Stimulated activated CD8-positive, alpha-beta memory T cell treated with anti-CD3 and anti-CD28 coated beads, Interleukin-7, amount 100 ng/mL, for 1 hour (primary cell): ENCODE results near the gene PI4K2A.
"Not testable (repeated sequence)": the region's sequence is repeated elsewhere in the genome, so short reads cannot be mapped to it uniquely, and the experiment has no call there.

Experiments used
- DNase-seq, 2 donors: peaks; one replicate each; pipeline ENCODE4 v3.0.0-alpha.2; 2020; ENCODE audit warnings: low read depth in 2 of 2

PI4K2A gene

DNA sequence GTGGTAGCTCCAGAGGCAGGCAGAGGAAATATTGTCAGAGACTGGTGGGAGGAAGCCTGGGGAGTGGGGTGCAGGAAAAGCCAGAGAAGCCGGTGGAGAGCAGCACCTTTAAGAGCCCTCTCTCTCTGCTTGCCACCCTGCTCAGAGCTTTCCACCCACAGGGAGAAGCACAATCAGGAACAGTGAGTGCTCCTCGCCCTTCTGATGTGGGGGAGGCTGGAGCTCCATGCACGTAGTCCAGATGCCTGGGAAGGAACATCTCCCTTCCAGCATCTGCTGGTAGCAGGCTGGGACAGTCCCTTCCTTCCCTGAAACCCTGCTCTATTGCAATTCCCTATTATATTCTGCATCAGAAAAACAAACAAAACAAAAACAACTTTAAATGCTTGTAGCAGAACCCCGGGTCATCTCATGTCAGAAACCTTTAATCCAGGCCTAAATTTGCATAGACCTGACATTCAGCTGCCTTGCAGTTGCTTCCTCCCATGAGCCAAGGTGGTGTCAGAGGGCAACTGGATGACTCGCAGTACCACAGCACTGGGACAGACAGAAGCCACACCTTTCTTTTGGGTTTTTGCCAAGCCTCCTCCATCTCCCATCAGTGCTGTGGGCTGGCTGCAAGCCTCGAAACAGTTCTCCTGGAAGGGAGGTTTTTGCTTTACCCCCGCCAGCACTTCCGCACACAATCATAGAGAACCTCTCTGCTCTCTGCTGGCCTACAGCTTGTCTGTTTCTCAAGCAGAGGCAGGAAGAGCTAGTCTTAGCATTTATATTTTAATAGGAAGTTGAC is 33.5 kb downstream of the PI4K2A start:
- DNase-seq, result no peak

GRCh38 chr10:97675222-97675621 is 34.8 kb downstream of the PI4K2A start:
- DNase-seq, result no peak

- DNase-seq, result peak in 1 of 2 donors; percentile 15
Measured at GRCh38 chr10:97676770-97677581, 36.5 kb downstream of the PI4K2A start.

GRCh38 chr10:97679594-97679993 is 39.1 kb downstream of the PI4K2A start:
- no peak for DNase-seq

DNA sequence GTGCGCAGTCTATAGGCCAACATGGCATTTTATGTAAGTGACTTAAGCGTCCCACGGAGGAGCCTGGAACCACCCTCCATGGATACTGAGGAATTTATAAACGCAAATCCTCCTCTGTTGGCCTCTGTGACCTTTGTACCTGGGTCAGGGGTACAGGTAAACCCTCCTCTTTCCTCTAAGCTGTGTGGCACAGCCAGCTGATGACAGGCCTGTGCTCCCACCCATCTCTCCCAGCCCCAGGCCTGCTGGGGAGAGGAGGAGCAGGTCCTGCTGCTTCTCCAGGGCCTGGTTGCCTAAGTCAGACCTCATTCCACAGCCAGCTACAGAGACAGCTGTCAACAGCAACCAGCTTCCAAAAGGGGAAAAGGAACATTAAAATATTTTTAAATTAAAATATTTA is 41.6 kb downstream of the PI4K2A start:
- no peak for DNase-seq

- no peak for DNase-seq
Measured at GRCh38 chr10:97683556-97684367, 43.3 kb downstream of the PI4K2A start.

GRCh38 chr10:97684368-97684713 is 43.9 kb downstream of the PI4K2A start:
- not testable (repeated sequence) for DNase-seq

DNA sequence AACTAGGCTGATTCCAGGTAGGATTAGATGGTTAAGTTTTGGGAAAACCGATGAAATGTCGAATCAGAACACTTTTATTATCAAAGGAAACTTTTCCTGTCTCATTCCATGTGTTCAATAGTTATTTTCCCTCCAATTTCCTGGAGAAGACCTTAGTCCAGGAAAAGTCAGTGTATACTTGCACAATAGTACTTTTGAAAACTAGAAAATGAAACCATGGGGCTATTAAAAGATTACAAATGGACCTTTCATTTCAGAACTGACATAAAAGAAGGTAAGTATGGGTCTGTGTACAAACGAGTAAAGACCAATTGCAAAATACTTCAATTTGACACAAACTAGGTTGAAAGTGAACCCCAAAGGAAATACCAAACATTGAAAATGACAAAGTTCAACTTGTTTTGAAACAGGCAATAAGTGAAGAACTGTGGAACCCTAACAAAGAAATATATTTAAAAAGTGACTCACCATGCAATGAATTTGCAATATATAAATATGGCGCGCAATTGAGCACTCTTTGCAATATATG is 44.5 kb downstream of the PI4K2A start:
- DNase-seq, result no peak

DNA sequence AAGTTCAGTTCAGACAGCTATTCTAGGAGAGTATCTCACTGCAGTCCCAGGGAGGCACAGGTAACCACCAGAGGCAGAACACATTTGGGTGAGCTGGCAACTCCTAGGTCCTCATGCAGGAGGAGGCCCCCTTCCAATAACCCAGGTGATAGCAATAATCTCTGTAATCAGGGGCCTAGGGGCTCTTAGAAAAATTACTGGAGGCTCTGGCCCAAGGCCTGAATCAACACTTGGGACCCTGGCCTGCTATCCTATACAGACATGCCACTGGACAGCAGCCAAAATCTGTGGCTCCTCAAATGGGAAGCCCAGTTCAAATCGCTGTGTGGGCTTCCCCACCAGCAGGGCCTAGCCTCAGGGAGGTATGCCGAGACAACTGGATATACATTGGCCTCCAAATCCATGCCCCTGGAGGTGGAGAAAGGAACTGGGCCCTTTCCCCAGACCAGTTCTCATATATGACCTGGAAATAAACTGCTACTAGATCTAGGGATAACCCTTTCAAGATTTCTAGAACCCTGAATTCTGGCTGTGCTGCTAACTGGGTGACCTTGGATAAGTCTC is 45.0 kb downstream of the PI4K2A start:
- no peak for DNase-seq

GRCh38 chr10:97686301-97686961 is 46.0 kb downstream of the PI4K2A start:
- no peak for DNase-seq

DNA sequence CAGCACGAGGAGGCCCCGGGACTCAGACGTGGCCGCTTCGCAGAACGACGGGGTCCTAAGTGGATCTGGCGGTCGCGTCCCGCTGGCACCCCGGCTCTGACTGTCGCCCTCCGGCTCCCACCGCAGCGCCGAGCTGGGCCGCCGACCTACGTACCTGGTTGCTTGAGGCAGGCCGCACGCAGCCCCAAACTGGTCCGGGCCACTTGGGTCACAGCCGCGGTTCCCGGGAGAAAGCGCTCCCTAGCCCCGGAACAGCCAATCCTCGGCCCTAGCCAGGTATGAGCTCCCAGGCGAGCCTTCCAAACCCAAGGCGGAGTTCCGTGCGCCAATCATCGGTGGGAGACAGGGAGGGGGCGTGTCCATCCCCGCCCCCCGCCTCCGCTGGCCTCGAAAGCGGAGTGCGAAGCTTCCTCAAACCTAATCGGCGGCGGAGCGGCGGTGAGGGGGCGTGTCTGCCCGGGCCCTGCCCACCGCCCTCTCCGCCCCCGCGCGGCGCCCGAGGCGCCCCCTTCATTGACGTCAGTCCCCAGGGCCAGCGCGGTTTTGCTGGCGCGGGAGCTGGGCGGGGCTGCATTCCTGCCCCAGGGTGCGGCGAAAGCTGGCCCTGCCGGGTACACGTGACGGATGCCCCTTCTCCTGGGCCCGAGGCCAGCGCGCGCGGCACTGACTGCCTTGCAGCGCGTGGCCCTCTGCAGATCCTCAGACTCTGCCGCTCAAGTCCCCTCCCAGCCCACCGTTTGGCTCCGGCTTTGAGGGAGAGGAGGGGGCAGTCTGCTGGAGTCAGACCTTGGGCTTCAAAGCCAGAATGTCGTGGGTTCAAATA is 46.7 kb downstream of the PI4K2A start, which contains the start of gene AVPI1:
TSS of gene AVPI1 (minus strand) at position 280 of the 823 bp plus-strand sequence. CDS start 7,336 bp downstream, outside the sequence.
- peak; percentile 89 to 90 for DNase-seq

GRCh38 chr10:97687785-97688781 is 47.6 kb downstream of the PI4K2A start:
- DNase-seq, result no peak

- DNase-seq, result no peak
Measured at GRCh38 chr10:97689559-97690020, 49.1 kb downstream of the PI4K2A start.

DNA sequence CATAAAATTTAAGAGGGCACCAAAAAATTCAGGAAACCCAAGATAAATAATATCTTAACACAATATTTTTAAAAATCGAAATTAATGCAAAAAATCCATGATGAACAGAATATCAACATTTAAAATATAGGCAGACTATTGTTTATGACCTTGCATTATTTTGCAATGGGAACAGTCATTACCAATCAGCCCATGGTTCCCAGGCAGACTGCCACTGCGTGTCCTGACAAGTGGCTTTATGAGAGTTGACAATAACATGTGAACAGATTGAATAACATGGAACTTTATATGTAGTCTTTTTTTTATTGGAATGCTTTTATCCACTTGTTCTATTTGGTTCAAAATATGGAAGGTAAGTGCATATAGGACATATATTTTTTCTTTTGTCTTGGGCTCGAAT is 49.7 kb downstream of the PI4K2A start:
- no peak for DNase-seq

- not testable (repeated sequence) for DNase-seq
Measured at GRCh38 chr10:97698072-97698655, 57.7 kb downstream of the PI4K2A start.

DNA sequence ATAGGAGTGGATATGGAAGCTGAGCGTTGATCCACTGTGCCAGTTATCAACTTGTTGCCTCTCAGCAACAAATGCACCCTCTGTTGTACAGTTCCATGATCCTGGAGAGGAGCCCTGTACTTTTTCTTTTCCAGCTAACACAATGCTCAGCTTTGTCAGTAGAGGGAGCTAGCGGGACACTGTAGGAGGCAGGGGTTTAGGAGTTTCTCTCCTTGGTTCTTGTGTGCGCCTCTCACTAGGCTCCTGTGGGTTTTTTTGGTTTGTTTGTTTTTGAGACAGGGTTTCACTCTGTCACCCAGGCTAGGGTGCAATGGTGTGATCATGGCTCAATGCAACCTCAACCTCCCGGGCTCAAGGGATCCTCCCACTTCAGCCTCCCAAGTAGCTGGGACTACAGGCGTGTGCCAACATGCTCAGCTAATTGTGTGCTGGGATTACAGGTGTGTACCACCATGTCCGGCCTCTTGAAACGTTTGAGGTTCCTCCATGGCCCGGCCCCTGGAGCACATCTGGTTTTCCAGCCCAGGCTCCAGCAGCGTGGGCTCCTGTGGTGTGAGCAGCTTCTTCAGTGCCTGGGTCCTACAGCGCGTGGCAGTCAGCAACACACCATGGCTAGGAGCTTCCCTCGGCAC is 61.1 kb downstream of the PI4K2A start:
- DNase-seq, result no peak

GRCh38 chr10:97703398-97704067 is 63.1 kb downstream of the PI4K2A start:
- DNase-seq, result no peak
